ENCODE data around the gene LRRK2. TPM values are rescaled to one million over a fixed set of nuclear protein-coding genes. Genes with fewer than 3 reads are reported as not detected.

Gene LRRK2
- polyA plus RNA-seq, 2 of the 4 experiments (the other 2 are of a cell fraction): 5.3 to 20.4 TPM

DNA sequence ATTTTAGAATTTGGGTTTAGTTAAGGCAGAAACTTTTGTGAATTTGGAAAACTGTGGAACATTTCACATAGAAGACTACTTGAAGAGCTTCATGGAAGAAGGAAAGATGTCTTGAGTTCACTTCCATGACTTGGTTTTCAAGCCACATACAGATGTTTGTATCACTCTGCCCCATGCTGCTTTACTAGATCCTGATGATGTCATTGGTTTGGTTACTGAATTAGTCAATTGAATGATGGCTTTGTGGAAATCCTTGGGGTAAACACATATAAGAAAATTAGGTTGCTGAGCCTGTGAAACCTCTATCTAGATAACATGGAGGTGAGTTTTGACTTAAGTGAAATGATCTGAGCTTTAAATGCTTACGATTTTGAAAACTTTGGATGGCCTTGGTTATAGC lies 90.6 kb downstream of the LRRK2 start:
- TF ChIP-seq NPAS2 (CRISPR knock-in tag; IDR thresholded peaks at IDR 0.05; ENCODE audit: borderline replicate concordance) (no peak), MAFK (IDR thresholded peaks at IDR 0.05; ENCODE audit: partially characterized antibody) (no peak), RFX5 (IDR thresholded peaks at IDR 0.05) (no peak), ZNF302 (CRISPR knock-in tag; IDR thresholded peaks at IDR 0.05) (no peak), CEBPB (IDR thresholded peaks at IDR 0.05) (no peak), NR3C1 (IDR thresholded peaks at IDR 0.05) (no peak), CBX8 (IDR thresholded peaks at IDR 0.05) (no peak), HEYL (CRISPR knock-in tag; IDR thresholded peaks at IDR 0.05) (no peak), ESRRA (IDR thresholded peaks at IDR 0.05; ENCODE audit: borderline replicate concordance, low read length) (no peak), ZFP36 (IDR thresholded peaks at IDR 0.05; ENCODE audit: borderline replicate concordance, partially characterized antibody) (no peak), FOSB (CRISPR knock-in tag; IDR thresholded peaks at IDR 0.05) (no peak), HDAC2 (IDR thresholded peaks at IDR 0.05) (no peak)
- TF ChIP-seq, protein P1, sequence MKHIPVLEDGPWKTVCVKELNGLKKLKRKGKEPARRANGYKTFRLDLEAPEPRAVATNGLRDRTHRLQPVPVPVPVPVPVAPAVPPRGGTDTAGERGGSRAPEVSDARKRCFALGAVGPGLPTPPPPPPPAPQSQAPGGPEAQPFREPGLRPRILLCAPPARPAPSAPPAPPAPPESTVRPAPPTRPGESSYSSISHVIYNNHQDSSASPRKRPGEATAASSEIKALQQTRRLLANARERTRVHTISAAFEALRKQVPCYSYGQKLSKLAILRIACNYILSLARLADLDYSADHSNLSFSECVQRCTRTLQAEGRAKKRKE (CRISPR knock-in tag; IDR thresholded peaks at IDR 0.05; ENCODE audit: low read depth): no peak
- TF ChIP-seq, protein P2, sequence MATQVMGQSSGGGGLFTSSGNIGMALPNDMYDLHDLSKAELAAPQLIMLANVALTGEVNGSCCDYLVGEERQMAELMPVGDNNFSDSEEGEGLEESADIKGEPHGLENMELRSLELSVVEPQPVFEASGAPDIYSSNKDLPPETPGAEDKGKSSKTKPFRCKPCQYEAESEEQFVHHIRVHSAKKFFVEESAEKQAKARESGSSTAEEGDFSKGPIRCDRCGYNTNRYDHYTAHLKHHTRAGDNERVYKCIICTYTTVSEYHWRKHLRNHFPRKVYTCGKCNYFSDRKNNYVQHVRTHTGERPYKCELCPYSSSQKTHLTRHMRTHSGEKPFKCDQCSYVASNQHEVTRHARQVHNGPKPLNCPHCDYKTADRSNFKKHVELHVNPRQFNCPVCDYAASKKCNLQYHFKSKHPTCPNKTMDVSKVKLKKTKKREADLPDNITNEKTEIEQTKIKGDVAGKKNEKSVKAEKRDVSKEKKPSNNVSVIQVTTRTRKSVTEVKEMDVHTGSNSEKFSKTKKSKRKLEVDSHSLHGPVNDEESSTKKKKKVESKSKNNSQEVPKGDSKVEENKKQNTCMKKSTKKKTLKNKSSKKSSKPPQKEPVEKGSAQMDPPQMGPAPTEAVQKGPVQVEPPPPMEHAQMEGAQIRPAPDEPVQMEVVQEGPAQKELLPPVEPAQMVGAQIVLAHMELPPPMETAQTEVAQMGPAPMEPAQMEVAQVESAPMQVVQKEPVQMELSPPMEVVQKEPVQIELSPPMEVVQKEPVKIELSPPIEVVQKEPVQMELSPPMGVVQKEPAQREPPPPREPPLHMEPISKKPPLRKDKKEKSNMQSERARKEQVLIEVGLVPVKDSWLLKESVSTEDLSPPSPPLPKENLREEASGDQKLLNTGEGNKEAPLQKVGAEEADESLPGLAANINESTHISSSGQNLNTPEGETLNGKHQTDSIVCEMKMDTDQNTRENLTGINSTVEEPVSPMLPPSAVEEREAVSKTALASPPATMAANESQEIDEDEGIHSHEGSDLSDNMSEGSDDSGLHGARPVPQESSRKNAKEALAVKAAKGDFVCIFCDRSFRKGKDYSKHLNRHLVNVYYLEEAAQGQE (IDR thresholded peaks at IDR 0.05): no peak
- TF ChIP-seq, protein P3, sequence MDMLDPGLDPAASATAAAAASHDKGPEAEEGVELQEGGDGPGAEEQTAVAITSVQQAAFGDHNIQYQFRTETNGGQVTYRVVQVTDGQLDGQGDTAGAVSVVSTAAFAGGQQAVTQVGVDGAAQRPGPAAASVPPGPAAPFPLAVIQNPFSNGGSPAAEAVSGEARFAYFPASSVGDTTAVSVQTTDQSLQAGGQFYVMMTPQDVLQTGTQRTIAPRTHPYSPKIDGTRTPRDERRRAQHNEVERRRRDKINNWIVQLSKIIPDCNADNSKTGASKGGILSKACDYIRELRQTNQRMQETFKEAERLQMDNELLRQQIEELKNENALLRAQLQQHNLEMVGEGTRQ (IDR thresholded peaks at IDR 0.05): no peak
- TF ChIP-seq, protein P4, sequence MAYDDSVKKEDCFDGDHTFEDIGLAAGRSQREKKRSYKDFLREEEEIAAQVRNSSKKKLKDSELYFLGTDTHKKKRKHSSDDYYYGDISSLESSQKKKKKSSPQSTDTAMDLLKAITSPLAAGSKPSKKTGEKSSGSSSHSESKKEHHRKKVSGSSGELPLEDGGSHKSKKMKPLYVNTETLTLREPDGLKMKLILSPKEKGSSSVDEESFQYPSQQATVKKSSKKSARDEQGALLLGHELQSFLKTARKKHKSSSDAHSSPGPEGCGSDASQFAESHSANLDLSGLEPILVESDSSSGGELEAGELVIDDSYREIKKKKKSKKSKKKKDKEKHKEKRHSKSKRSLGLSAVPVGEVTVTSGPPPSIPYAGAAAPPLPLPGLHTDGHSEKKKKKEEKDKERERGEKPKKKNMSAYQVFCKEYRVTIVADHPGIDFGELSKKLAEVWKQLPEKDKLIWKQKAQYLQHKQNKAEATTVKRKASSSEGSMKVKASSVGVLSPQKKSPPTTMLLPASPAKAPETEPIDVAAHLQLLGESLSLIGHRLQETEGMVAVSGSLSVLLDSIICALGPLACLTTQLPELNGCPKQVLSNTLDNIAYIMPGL (CRISPR knock-in tag; IDR thresholded peaks at IDR 0.05; ENCODE audit: borderline replicate concordance): no peak
- Histone ChIP-seq H3K27ac (no peak overlapping the region), H3K9me3 (no peaks in the 10 kb centered on the region), H3K4me1 (peaks cover 9% of the 10 kb centered on the region; the same call in 2 of the 3 replicates), H3K4me2 (no peak overlapping the region), H3K4me3 (no peak overlapping the region)
- WGBS (ENCODE audit: missing lambda C conversion rate): 89% methylated on average over 1 of the region's 1 CpG
- CTCF ChIA-PET: interaction anchor here (1.0 to 4.4 kb wide), 3 partner anchors 10 to 163 kb away, joined by 4 to 33 read pairs (median 20); no protein-coding TSS in a partner anchor
- POLR2A ChIA-PET: no interaction called here
- no peak for ATAC-seq
- no peak for DNase-seq (ENCODE audit: low read depth in 1 of 2, low spot score in 1 of 2)
- FAIRE-seq: no peak

DNA sequence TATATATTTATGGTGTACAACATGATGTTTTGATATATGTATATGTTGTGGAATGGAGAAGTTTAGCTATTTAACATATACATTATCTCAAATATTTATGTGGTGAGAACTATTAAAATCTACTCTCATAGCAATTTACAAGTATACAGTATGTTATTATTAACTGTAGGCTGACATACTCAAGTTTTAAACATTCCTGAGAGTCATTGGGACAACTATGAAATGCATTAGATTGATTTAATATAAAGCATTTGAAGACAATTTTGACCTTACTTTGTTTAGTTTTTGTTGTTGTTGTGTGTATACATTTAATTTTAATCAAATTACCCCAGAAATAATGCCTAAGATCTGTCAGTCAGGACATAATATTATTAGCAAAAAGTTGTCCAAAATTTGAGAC lies 99.5 kb downstream of the LRRK2 start:
- no peak overlapping the region for H3K4me2 ChIP-seq
- ATAC-seq (no peak), FAIRE-seq (no peak), DNase-seq (ENCODE audit: low read depth in 1 of 2, low spot score in 1 of 2) (no peak)
- no peak for TF ChIP-seq TFCP2L1 (CRISPR knock-in tag; IDR thresholded peaks at IDR 0.05)
- TF ChIP-seq NPAS2 (CRISPR knock-in tag; IDR thresholded peaks at IDR 0.05; ENCODE audit: borderline replicate concordance): no peak
- TF ChIP-seq, protein P3 (IDR thresholded peaks at IDR 0.05): no peak
- no peak for TF ChIP-seq CBX8 (IDR thresholded peaks at IDR 0.05)
- no peak for TF ChIP-seq BHLHE40 (IDR thresholded peaks at IDR 0.05; ENCODE audit: low read depth, low read length)
- H3K4me3 ChIP-seq: no peak overlapping the region
- ChIA-PET CTCF (interaction anchor here (2.7 kb wide), 1 partner anchor 9 kb away, joined by 9 read pairs; no protein-coding TSS in a partner anchor), POLR2A (no interaction called here)
- H3K4me1 ChIP-seq: no peaks in the 10 kb centered on the region
- H3K27ac ChIP-seq: no peak overlapping the region
- H3K9me3 ChIP-seq: no peaks in the 10 kb centered on the region

All from A549 (cell line).